Esophagus squamous epithelium (tissue), 5 donors: ENCODE data around the gene CUEDC1. TPM values are rescaled to one million over a fixed set of nuclear protein-coding genes. Genes with fewer than 3 reads are reported as not detected.

Source experiments
- DNase-seq: peaks from one replicate; lab custom pipeline; 2025; lab: John Stamatoyannopoulos, UW
- H3K27ac ChIP-seq, 4 donors: fragments of 200-600 bp; sonication (generic); one replicate each; pipeline ENCODE4 v1.5.1; 2016 to 2019; ENCODE audit warnings: mild to moderate bottlenecking in 1 of 4
- H3K27me3 ChIP-seq, 4 donors: fragments of 200-600 bp; sonication (generic); 1 replicate in 3 of 4; 2 replicates in 1 of 4; pipeline versions ENCODE4 v1.5.1 to v1.6.0; 2017 to 2021; ENCODE audit warnings: antibody characterized with exemption in 1 of 4
- H3K36me3 ChIP-seq, 3 donors: fragments of 200-600 bp; sonication (generic); one replicate each; pipeline ENCODE4 v1.5.1; 2016 to 2019
- H3K4me1 ChIP-seq, 3 donors: fragments of 200-600 bp; sonication (generic); one replicate each; pipeline ENCODE4 v1.5.1; 2017 to 2019
- H3K4me3 ChIP-seq, 4 donors: fragments of 200-600 bp; sonication (generic); 1 replicate in 3 of 4; 2 replicates in 1 of 4; pipeline ENCODE4 v1.5.1; 2016 to 2019; ENCODE audit warnings: mild to moderate bottlenecking in 2 of 4, moderate library complexity in 1 of 4
- H3K9me3 ChIP-seq, 3 donors: fragments of 200-600 bp; sonication (generic); one replicate each; pipeline ENCODE4 v1.5.1; 2016 to 2019
- CTCF ChIP-seq, 6 experiments: fragments of 450-650 bp in 4 of 6; fragments of 200-600 bp in 2 of 6; sonication (generic) in 2 of 6; IDR thresholded peaks; one replicate each; pipeline ENCODE4 v1.5.1; 2016 to 2019; ENCODE audit warnings: antibody characterized with exemption in 6 of 6, mild to moderate bottlenecking in 4 of 6, moderate library complexity in 4 of 6
- POLR2A ChIP-seq, 4 donors: fragments of 450-650 bp; IDR thresholded peaks; one replicate each; pipeline ENCODE4 v1.6.1; 2017; ENCODE audit warnings: antibody characterized with exemption in 4 of 4, mild to moderate bottlenecking in 4 of 4, moderate library complexity in 3 of 4
- WGBS, 2 donors: methylation state at CpG; one replicate each; pipeline ENCODE4 v1.1.5; 2018; 5-methylcytosine and 5-hydroxymethylcytosine counted together
- intact Hi-C: fragments of 100-400 bp; cut with DNase I; formaldehyde crosslinking; loops from one replicate; pipeline ENCODE4 v1.15.0; 2022
- total RNA-seq, 4 donors: library from RNA; depleted of rRNA; stranded (reverse); fragments of >200 nt; gene quantifications; one replicate each; pipeline ENCODE4 v1.1.0, GENCODE V29; 2016
- donor health status: DM: yes; HTN: yes; CAD: no.

The CUEDC1 gene
- total RNA-seq, 4 donors from 2014 or later = 7.4 to 27.3 (median 18.4) TPM

- WGBS, 2 donors = 15 to 26% methylated on average over 4 of the region's 4 CpGs
- peaks cover 0 to 43% (median 3%) of the 10 kb centered on the region in 3 donors for H3K4me1 ChIP-seq
- H3K36me3 ChIP-seq = peaks cover 0 to 22% (median 2%) of the 10 kb centered on the region in 3 donors
- peak; percentile 55 to 83 (median 76) for TF ChIP-seq CTCF (IDR thresholded peaks at IDR 0.05)
- no peak for TF ChIP-seq POLR2A (IDR thresholded peaks at IDR 0.05)
- peak overlapping the region in 3 of 4 donors; percentile 48 to 58 (median 49) for H3K27ac ChIP-seq
- no peaks in the 10 kb centered on the region for H3K27me3 ChIP-seq
- H3K4me3 ChIP-seq = no peak overlapping the region
- intact Hi-C loops = loop anchor here (5.0 to 10.0 kb wide), 2 partner anchors 51 to 138 kb away; no protein-coding TSS in a partner anchor
- DNase-seq = no peak
- no peaks in the 10 kb centered on the region for H3K9me3 ChIP-seq
Measured at GRCh38 chr17:57995076-57995956, 40.1 kb upstream of the CUEDC1 start.

GRCh38 chr17:57994436-57994835 lies 39.2 kb upstream of the CUEDC1 start:
- intact Hi-C loops = loop anchor here (10.0 kb wide), 1 partner anchor 50 kb away; no protein-coding TSS in a partner anchor

GRCh38 chr17:57993471-57994365 lies 38.5 kb upstream of the CUEDC1 start:
- peak overlapping the region in 3 of 4 donors; percentile 48 to 58 (median 49) for H3K27ac ChIP-seq
- peaks cover 0 to 40% (median 7%) of the 10 kb centered on the region in 3 donors for H3K4me1 ChIP-seq

More at GRCh38 chr17:57994436-57994835, 39.2 kb upstream of the CUEDC1 start:
- peaks cover 0 to 38% (median 3%) of the 10 kb centered on the region in 3 donors for H3K4me1 ChIP-seq
- no peak for DNase-seq
- no peaks in the 10 kb centered on the region for H3K9me3 ChIP-seq
- no peak overlapping the region for H3K4me3 ChIP-seq
- TF ChIP-seq POLR2A (IDR thresholded peaks at IDR 0.05) (no peak), CTCF (IDR thresholded peaks at IDR 0.05) (no peak)
- H3K36me3 ChIP-seq = peaks cover 0 to 14% (median 2%) of the 10 kb centered on the region in 3 donors
- WGBS, 2 donors = 14% methylated on average over 2 of the region's 2 CpGs; no CpG with 5 or more reads in 1 of the 2 donors
- H3K27me3 ChIP-seq = no peaks in the 10 kb centered on the region
- peak overlapping the region in 3 of 4 donors; percentile 48 to 58 (median 49) for H3K27ac ChIP-seq

GRCh38 chr17:57991537-57991936 lies 36.3 kb upstream of the CUEDC1 start:
- Histone ChIP-seq H3K36me3 (no peaks in the 10 kb centered on the region), H3K27me3 (no peaks in the 10 kb centered on the region), H3K27ac (no peak overlapping the region), H3K9me3 (no peaks in the 10 kb centered on the region), H3K4me1 (peaks cover 0 to 50% (median 10%) of the 10 kb centered on the region in 3 donors), H3K4me3 (no peak overlapping the region)
- intact Hi-C loops = loop anchor here (10.0 kb wide), 1 partner anchor 47 kb away; no protein-coding TSS in a partner anchor
- TF ChIP-seq POLR2A (IDR thresholded peaks at IDR 0.05) (no peak), CTCF (IDR thresholded peaks at IDR 0.05) (no peak)
- DNase-seq = no peak

More at GRCh38 chr17:57993471-57994365, 38.5 kb upstream of the CUEDC1 start:
- Histone ChIP-seq H3K27me3 (no peaks in the 10 kb centered on the region), H3K9me3 (no peaks in the 10 kb centered on the region), H3K4me3 (no peak overlapping the region), H3K36me3 (peaks cover 0 to 14% (median 2%) of the 10 kb centered on the region in 3 donors)
- TF ChIP-seq POLR2A (IDR thresholded peaks at IDR 0.05) (no peak), CTCF (IDR thresholded peaks at IDR 0.05) (no peak)
- DNase-seq = no peak
- intact Hi-C loops = loop anchor here (10.0 kb wide), 1 partner anchor 49 kb away; no protein-coding TSS in a partner anchor
- WGBS, 2 donors = 28 to 29% methylated on average over 3 of the region's 3 CpGs
